Measurements from ENCODE around the gene EAPP. TPM values are rescaled to one million over a fixed set of nuclear protein-coding genes. Genes with fewer than 3 reads are reported as not detected.
"Not testable (repeated sequence)": the region's sequence is repeated elsewhere in the genome, so short reads cannot be mapped to it uniquely, and the experiment has no call there.

The EAPP gene
- total RNA-seq, 8 experiments from 2014 or later = 43.5 to 68.3 (median 50.3) TPM

GRCh38 chr14:34549276-34549966 is 9.9 kb upstream of the EAPP start:
- H3K4me1 ChIP-seq (replicated peaks in 1 of 2); H3K4me3 ChIP-seq; ATAC-seq (replicated peaks in 6 of 8); H3K27ac ChIP-seq; in situ Hi-C loops (cut with MboI; ENCODE audit: low pct_unique_long_range_greater_than_20kb in 2 of 9, low sequenced_read_pairs in 9 of 9, unreplicated experiment in 9 of 9): not testable (repeated sequence)
- 68 to 100% (median 89%) methylated on average over 1 to 17 of the region's 19 CpGs for WGBS, 10 experiments

GRCh38 chr14:34548472-34548981 is 9.0 kb upstream of the EAPP start:
- ATAC-seq (replicated peaks in 6 of 8) = no peak
- 73 to 100% (median 86%) methylated on average over 1 to 11 of the region's 14 CpGs; no CpG with 5 or more reads in 1 of the 10 experiments for WGBS, 10 experiments
- H3K4me1 ChIP-seq (replicated peaks in 1 of 2) = no peaks in the 10 kb centered on the region
- no peak overlapping the region for H3K27ac ChIP-seq
- H3K4me3 ChIP-seq = no peak overlapping the region
- in situ Hi-C loops (cut with MboI; ENCODE audit: low pct_unique_long_range_greater_than_20kb in 2 of 9, low sequenced_read_pairs in 9 of 9, unreplicated experiment in 9 of 9) = no loop called here

DNA sequence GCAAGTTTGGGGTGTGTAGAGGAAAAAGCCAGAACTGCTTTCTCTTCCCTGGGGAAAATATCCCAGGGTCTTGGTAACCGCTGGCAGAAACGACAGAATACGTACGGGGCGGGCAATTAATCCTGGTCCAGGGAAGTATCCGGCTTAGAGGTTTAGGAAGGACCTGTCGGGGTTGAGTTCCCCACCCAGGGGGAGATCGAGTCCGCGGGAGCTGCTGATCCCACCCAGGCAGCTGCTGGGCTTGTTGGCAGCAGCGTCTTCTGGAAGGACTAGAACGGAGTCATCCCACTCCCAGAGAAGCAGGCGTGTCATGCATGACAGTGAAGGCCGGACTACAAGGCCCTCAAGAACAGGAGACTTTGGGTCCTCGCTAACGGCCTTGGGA is 7.6 kb upstream of the EAPP start:
- no CpG with 5 or more reads among the region's 16 CpGs for WGBS, 10 experiments

GRCh38 chr14:34546272-34547135 is 7.0 kb upstream of the EAPP start:
- H3K4me1 ChIP-seq (replicated peaks in 1 of 2); H3K27ac ChIP-seq; H3K4me3 ChIP-seq; in situ Hi-C loops (cut with MboI; ENCODE audit: low pct_unique_long_range_greater_than_20kb in 2 of 9, low sequenced_read_pairs in 9 of 9, unreplicated experiment in 9 of 9): not testable (repeated sequence)
- peak; percentile 73 to 78 (median 76) for ATAC-seq (replicated peaks in 6 of 8)
- no CpG with 5 or more reads among the region's 68 CpGs for WGBS, 10 experiments

More for the DNA sequence above, 7.6 kb upstream of the EAPP start:
- H3K27ac ChIP-seq; H3K4me3 ChIP-seq; in situ Hi-C loops (cut with MboI; ENCODE audit: low pct_unique_long_range_greater_than_20kb in 2 of 9, low sequenced_read_pairs in 9 of 9, unreplicated experiment in 9 of 9); H3K4me1 ChIP-seq (replicated peaks in 1 of 2): not testable (repeated sequence)
- peak in 6 of 8 experiments; percentile 62 to 75 (median 70) for ATAC-seq (replicated peaks in 6 of 8)

GRCh38 chr14:34540181-34541059 is 919 bp upstream of the EAPP start:
- in situ Hi-C loops (cut with MboI; ENCODE audit: low pct_unique_long_range_greater_than_20kb in 2 of 9, low sequenced_read_pairs in 9 of 9, unreplicated experiment in 9 of 9); ATAC-seq (replicated peaks in 6 of 8): not testable (repeated sequence)
- WGBS, 10 experiments = 67 to 100% (median 83%) methylated on average over 1 to 7 of the region's 19 CpGs; no CpG with 5 or more reads in 3 of the 10 experiments
- peak overlapping the region; percentile 64 to 87 (median 71) for H3K4me3 ChIP-seq
- peak overlapping the region; percentile 47 to 95 for H3K27ac ChIP-seq
- peaks cover 12% of the 10 kb centered on the region in 2 donors for H3K4me1 ChIP-seq (replicated peaks in 1 of 2)

DNA sequence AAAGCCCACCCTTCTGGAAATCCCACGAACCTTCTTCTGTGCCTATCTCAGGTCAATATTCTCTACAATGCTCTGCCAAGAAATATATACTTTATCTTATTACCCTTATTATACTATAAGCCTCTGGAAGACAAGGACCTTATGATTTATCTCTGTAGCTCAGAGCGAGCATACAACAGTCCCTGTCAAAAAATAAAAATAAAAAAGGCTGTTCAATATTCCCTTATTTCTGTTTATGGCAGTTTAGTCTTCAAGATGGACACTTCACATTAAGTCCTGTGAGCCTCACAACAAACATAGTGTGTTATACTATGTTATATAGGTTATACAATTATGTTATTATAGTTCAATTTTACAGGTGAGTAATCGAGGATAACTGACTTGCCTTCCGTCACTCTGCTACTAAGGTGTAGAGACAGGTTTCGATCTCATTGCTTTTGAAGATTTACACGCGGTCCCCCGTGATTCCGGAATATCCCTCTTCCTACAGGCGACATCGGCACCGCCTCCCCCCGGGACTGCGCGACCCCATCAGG is 562 bp downstream of the EAPP start:
- H3K27ac ChIP-seq = peak overlapping the region; percentile 88 to 95
- peaks cover 12% of the 10 kb centered on the region in 2 donors for H3K4me1 ChIP-seq (replicated peaks in 1 of 2)
- ATAC-seq (replicated peaks in 6 of 8) = no peak
- WGBS, 10 experiments = 0 to 17% (median 3%) methylated on average over 1 to 14 of the region's 15 CpGs; no CpG with 5 or more reads in 1 of the 10 experiments
- H3K4me3 ChIP-seq = peak overlapping the region; percentile 64 to 87 (median 71)
- in situ Hi-C loops (cut with MboI; ENCODE audit: low pct_unique_long_range_greater_than_20kb in 2 of 9, low sequenced_read_pairs in 9 of 9, unreplicated experiment in 9 of 9) = no loop called here

DNA sequence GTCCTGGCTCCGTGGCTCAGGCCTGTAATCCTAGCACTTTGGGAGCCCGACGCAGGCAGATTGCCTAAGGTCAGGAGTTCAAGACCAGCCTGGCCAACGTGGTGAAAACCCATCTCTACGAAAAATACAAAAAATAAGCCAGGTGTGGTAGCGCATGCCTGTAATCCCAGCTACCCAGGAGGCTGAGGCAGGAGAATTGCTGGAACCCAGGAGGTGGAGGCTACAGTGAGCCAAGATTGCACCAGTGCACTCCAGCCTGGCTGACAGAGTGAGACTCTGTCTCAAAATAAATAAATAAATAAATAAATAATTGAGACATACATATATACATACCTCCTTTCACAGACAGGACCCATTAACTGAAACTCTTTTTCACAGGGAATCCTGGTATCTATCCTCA is 1.4 kb downstream of the EAPP start:
- peaks cover 12% of the 10 kb centered on the region in 2 donors for H3K4me1 ChIP-seq (replicated peaks in 1 of 2)
- ATAC-seq (replicated peaks in 6 of 8); H3K27ac ChIP-seq; in situ Hi-C loops (cut with MboI; ENCODE audit: low pct_unique_long_range_greater_than_20kb in 2 of 9, low sequenced_read_pairs in 9 of 9, unreplicated experiment in 9 of 9): not testable (repeated sequence)
- H3K4me3 ChIP-seq = peak overlapping the region; percentile 64 to 87 (median 71)
- 47 to 90% (median 77%) methylated on average over 2 to 6 of the region's 6 CpGs; no CpG with 5 or more reads in 2 of the 10 experiments for WGBS, 10 experiments

GRCh38 chr14:34537677-34538009 is 1.9 kb downstream of the EAPP start:
- Histone ChIP-seq H3K27ac (no peak overlapping the region), H3K4me1 (replicated peaks in 1 of 2) (peaks cover 12% of the 10 kb centered on the region in 2 donors), H3K4me3 (peak overlapping the region in 2 of 5 donors; percentile 64)
- no peak for ATAC-seq (replicated peaks in 6 of 8)
- 83 to 100% (median 95%) methylated on average over 1 to 4 of the region's 4 CpGs; no CpG with 5 or more reads in 3 of the 10 experiments for WGBS, 10 experiments
- in situ Hi-C loops (cut with MboI; ENCODE audit: low pct_unique_long_range_greater_than_20kb in 2 of 9, low sequenced_read_pairs in 9 of 9, unreplicated experiment in 9 of 9) = no loop called here

DNA sequence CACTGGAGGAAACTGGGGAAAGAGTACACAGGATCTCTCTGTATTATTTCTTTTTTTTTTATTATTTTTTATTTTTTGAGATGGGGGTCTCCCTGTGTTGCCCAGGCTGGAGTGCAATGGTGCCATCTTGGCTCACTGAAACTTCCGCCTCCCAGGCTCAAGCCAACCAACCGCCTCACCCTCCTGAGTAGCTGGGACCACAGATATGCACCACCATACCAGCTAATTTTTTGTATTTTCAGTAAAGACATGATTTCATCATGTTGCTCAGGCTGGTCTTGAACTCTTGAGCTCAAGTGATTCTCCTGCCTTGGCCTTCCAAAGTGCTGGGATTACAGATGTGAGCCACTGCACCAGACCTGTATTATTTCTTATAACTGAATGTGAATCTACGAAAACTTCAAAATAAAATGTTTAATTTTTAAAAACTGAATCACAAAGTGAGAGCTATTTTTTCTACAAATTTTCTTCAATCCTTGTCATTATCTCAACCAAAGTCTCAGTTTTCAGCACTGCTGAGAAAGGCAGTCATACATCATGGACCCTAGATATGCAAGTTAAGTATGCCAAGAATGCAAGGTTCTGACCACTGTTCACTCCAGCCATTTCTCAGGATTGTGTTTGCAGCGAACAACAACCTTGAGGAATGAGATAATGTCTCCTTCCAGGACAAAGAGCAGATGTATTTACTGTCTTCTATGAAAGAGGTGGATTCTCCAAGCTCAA is 2.4 kb downstream of the EAPP start:
- Histone ChIP-seq H3K4me3 (no peak overlapping the region), H3K27ac (no peak overlapping the region), H3K4me1 (replicated peaks in 1 of 2) (peaks cover 12% of the 10 kb centered on the region in 2 donors)
- in situ Hi-C loops (cut with MboI; ENCODE audit: low pct_unique_long_range_greater_than_20kb in 2 of 9, low sequenced_read_pairs in 9 of 9, unreplicated experiment in 9 of 9) = no loop called here
- WGBS, 10 experiments = 71 to 100% (median 100%) methylated on average over 1 to 4 of the region's 4 CpGs; no CpG with 5 or more reads in 1 of the 10 experiments
- ATAC-seq (replicated peaks in 6 of 8) = no peak

DNA sequence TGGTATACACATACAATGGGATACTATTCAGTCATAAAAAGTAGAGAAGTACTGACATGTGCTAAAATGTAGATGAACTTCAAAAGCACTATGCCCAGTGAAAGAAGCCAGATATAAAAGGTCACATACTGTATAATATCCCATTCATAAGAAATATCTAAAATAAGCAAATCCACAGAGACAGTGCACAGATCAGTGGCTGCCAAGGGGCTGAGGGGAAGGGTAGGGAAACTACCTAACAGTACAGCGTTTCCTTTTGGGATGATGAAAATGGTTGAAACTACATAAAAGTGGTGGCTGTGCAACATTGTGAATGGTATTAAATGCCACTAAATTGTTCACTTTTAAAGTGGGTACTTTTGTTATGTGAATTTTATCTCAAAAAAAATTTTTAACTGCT is 11.9 kb downstream of the EAPP start:
- no peaks in the 10 kb centered on the region for H3K4me1 ChIP-seq (replicated peaks in 1 of 2)
- H3K27ac ChIP-seq = no peak overlapping the region
- no peak for ATAC-seq (replicated peaks in 6 of 8)
- no peak overlapping the region for H3K4me3 ChIP-seq
- 80 to 100% (median 100%) methylated on average over 1 of the region's 1 CpG; no CpG with 5 or more reads in 4 of the 10 experiments for WGBS, 10 experiments
- in situ Hi-C loops (cut with MboI; ENCODE audit: low pct_unique_long_range_greater_than_20kb in 2 of 9, low sequenced_read_pairs in 9 of 9, unreplicated experiment in 9 of 9) = no loop called here

DNA sequence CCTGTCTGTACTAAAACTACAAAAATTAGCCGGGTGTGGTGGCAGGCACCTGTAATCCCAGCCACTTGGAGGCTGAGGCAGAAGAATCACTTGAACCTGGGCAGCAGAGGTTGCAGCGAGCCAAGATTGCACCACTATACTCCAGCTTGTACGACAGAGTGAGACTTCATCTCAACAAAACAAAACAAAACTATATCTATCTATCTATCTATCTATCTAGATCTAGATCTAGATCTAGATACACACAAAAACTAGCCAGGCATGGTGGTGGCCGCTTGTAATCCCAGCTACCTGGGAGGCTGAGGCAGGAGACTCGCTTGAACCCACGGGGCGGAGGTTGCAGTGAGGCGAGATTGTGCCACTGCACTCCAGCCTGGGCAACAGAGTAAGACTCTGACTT is 15.3 kb downstream of the EAPP start:
- H3K4me3 ChIP-seq; ATAC-seq (replicated peaks in 6 of 8); H3K4me1 ChIP-seq (replicated peaks in 1 of 2); H3K27ac ChIP-seq; in situ Hi-C loops (cut with MboI; ENCODE audit: low pct_unique_long_range_greater_than_20kb in 2 of 9, low sequenced_read_pairs in 9 of 9, unreplicated experiment in 9 of 9): not testable (repeated sequence)
- WGBS, 10 experiments = 40 to 100% (median 95%) methylated on average over 1 to 6 of the region's 8 CpGs; no CpG with 5 or more reads in 5 of the 10 experiments

DNA sequence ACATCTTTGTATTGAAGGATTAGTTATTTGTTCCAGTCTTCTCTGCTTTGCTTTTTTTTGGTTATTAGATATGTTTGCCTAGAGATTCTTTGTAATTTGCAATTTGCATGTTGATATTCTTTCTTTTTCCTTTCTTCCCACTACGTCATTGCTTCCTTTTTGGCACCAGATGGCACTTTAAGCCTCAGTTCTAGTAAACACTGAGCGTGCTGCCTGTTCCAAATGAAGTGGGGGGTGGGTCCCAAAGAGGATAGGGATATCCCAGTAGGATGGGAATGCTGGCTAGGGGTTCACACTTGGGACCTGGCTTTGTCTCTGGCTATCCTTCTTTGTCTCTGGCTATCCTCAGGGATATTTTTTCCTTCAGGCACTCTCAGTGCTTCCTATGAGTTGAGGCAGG is 17.0 kb downstream of the EAPP start:
- 50 to 100% (median 100%) methylated on average over 1 to 2 of the region's 2 CpGs; no CpG with 5 or more reads in 1 of the 10 experiments for WGBS, 10 experiments

More for the DNA sequence above, 17.0 kb downstream of the EAPP start:
- in situ Hi-C loops (cut with MboI; ENCODE audit: low pct_unique_long_range_greater_than_20kb in 2 of 9, low sequenced_read_pairs in 9 of 9, unreplicated experiment in 9 of 9) = no loop called here
- Histone ChIP-seq H3K4me3 (no peak overlapping the region), H3K27ac (no peak overlapping the region), H3K4me1 (replicated peaks in 1 of 2) (no peaks in the 10 kb centered on the region)
- ATAC-seq (replicated peaks in 6 of 8) = peak in 1 of 8 experiments; percentile 24
